LNCAP (cell line): ENCODE measurements around the gene SCAF1.

Experiments used
- TF ChIP-seq, protein P1 (sequence below): fragments of 450-650 bp; IDR thresholded peaks from 2 replicates; pipeline ENCODE4 v1.5.1; 2017; ENCODE audit warnings: mild to moderate bottlenecking

Gene SCAF1

DNA sequence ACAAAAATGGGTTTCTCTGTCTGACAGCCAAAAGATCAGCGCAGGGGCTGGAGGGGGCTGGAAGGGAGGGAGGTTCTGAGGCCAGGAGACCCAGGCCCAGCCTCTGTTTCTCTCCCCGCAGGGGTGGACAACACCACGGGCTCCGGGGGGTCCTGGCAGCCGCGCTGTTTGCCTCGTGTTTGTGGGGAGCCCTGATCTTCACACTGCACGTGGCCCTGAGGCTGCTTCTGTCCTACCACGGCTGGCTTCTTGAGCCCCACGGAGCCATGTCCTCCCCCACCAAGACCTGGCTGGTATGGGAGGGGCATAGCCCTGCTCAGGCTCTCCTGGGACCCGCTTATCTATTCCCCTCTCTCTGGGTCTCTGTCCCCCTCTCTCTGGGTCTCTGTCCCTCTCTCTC lies 58.6 kb downstream of the SCAF1 start:
- TF ChIP-seq, protein P1, sequence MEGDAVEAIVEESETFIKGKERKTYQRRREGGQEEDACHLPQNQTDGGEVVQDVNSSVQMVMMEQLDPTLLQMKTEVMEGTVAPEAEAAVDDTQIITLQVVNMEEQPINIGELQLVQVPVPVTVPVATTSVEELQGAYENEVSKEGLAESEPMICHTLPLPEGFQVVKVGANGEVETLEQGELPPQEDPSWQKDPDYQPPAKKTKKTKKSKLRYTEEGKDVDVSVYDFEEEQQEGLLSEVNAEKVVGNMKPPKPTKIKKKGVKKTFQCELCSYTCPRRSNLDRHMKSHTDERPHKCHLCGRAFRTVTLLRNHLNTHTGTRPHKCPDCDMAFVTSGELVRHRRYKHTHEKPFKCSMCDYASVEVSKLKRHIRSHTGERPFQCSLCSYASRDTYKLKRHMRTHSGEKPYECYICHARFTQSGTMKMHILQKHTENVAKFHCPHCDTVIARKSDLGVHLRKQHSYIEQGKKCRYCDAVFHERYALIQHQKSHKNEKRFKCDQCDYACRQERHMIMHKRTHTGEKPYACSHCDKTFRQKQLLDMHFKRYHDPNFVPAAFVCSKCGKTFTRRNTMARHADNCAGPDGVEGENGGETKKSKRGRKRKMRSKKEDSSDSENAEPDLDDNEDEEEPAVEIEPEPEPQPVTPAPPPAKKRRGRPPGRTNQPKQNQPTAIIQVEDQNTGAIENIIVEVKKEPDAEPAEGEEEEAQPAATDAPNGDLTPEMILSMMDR = no peak

DNA sequence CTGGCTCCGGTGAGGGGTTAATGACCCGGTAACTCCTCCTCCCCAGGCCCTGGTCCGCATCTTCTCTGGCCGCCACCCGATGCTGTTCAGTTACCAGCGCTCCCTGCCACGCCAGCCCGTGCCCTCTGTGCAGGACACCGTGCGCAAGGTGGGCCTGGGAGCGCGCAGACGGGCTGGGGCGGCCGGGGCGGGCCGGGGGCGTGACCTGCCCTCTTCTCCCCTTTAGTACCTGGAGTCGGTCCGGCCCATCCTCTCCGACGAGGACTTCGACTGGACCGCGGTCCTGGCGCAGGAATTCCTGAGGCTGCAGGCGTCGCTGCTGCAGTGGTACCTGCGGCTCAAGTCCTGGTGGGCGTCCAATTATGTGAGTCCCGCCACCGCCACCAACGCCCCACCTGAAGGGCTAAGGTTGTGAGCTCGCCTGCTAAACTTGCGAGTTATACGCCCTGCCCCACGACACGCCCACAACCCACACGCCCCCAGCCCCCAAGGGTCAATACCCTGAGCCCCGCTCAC lies 59.3 kb downstream of the SCAF1 start:
- TF ChIP-seq, protein P1 = no peak

DNA sequence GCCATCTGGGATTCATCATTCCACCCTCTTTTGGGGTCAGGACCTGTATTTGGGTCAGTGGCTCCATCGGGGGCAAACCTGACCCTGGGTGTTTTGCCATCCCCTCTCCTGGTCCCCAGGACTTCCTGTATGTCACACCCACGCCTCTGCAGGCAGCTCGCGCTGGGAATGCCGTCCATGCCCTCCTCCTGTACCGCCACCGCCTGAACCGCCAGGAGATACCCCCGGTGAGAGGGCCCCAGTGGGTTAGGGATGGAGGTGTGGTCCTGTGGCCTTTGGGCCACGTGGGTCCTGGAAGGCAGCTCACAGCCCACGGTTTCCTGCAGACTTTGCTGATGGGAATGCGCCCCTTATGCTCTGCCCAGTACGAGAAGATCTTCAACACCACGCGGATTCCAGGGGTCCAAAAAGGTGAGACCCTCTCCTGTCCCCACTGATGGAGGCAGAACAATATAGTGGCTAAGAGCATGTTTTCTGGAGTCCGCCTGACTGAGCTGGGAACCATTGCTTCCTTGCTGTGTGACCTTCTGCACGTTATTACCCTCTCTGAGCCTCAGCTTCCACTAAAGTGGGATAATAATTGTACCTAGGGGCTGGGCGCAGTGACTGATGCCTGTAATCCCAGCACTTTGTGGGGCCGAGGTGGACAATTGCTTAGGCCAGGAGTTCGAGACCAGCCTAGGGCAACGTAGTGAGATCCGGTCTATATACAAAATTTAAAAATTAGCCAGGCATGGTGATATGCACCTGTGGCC lies 63.1 kb downstream of the SCAF1 start:
- TF ChIP-seq, protein P1 = no peak

DNA sequence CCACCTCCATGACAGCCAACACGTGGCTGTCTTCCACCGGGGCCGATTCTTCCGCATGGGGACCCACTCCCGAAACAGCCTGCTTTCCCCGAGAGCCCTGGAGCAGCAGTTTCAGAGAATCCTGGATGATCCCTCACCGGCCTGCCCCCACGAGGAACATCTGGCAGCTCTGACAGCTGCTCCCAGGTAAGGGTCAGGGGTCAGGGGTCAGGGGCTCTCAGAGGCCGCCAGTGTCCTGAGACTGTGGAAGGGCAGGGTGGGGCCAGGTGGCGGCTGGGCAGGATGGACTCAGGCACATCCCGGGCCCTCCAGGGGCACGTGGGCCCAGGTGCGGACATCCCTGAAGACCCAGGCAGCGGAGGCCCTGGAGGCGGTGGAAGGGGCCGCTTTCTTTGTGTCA lies 63.9 kb downstream of the SCAF1 start:
- TF ChIP-seq, protein P1 = no peak
